C4-2B (cell line): ENCODE data around the gene FBXW5.

ENCODE experiments used
- CTCF ChIP-seq: fragments of 450-650 bp; conservative IDR thresholded peaks from 2 replicates; pipeline ENCODE4 v1.5.1; 2017; ENCODE audit warnings: mild to moderate bottlenecking
- ZFX ChIP-seq: fragments of 450-650 bp; IDR thresholded peaks from 2 replicates; pipeline ENCODE4 v1.6.1; 2017

- TF ChIP-seq CTCF (no peak), ZFX (no peak)
These were observed 45.3 kb downstream of the FBXW5 start for GRCh38 chr9:136899196-136899595.
